ENCODE results near the gene KHNYN. TPM values are rescaled to one million over a fixed set of nuclear protein-coding genes. Genes with fewer than 3 reads are reported as not detected.

The KHNYN gene
- total and polyA plus RNA-seq, 2 of the 8 experiments (the other 6 are each of a cell fraction or from before 2014, with no cell fraction given) = 7.6 to 22.3 TPM

DNA sequence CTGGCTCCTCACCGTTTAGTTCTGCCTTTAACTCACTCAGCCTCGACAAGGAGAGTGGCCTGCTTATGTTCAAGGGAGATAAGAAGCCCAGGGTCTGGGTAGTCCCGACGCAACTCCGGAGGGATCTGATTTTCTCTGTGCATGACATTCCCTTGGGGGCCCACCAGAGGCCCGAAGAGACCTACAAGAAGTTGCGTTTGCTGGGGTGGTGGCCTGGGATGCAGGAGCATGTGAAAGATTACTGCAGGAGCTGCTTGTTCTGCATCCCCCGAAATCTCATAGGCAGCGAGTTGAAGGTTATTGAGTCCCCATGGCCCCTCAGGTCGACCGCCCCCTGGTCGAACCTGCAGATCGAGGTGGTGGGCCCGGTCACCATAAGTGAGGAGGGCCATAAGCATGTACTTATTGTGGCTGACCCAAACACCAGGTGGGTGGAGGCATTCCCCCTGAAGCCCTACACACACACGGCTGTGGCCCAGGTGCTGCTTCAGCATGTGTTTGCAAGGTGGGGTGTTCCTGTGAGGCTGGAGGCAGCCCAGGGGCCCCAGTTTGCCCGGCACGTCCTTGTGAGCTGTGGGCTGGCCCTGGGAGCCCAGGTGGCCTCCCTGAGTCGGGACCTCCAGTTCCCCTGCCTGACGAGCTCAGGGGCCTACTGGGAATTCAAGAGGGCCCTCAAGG, 13.4 kb upstream of the KHNYN start (continued):
- TF ChIP-seq EZH2 (IDR thresholded peaks at IDR 0.05; ENCODE audit: low read depth, low read length, severe bottlenecking) = no peak
- TF ChIP-seq, protein P1, sequence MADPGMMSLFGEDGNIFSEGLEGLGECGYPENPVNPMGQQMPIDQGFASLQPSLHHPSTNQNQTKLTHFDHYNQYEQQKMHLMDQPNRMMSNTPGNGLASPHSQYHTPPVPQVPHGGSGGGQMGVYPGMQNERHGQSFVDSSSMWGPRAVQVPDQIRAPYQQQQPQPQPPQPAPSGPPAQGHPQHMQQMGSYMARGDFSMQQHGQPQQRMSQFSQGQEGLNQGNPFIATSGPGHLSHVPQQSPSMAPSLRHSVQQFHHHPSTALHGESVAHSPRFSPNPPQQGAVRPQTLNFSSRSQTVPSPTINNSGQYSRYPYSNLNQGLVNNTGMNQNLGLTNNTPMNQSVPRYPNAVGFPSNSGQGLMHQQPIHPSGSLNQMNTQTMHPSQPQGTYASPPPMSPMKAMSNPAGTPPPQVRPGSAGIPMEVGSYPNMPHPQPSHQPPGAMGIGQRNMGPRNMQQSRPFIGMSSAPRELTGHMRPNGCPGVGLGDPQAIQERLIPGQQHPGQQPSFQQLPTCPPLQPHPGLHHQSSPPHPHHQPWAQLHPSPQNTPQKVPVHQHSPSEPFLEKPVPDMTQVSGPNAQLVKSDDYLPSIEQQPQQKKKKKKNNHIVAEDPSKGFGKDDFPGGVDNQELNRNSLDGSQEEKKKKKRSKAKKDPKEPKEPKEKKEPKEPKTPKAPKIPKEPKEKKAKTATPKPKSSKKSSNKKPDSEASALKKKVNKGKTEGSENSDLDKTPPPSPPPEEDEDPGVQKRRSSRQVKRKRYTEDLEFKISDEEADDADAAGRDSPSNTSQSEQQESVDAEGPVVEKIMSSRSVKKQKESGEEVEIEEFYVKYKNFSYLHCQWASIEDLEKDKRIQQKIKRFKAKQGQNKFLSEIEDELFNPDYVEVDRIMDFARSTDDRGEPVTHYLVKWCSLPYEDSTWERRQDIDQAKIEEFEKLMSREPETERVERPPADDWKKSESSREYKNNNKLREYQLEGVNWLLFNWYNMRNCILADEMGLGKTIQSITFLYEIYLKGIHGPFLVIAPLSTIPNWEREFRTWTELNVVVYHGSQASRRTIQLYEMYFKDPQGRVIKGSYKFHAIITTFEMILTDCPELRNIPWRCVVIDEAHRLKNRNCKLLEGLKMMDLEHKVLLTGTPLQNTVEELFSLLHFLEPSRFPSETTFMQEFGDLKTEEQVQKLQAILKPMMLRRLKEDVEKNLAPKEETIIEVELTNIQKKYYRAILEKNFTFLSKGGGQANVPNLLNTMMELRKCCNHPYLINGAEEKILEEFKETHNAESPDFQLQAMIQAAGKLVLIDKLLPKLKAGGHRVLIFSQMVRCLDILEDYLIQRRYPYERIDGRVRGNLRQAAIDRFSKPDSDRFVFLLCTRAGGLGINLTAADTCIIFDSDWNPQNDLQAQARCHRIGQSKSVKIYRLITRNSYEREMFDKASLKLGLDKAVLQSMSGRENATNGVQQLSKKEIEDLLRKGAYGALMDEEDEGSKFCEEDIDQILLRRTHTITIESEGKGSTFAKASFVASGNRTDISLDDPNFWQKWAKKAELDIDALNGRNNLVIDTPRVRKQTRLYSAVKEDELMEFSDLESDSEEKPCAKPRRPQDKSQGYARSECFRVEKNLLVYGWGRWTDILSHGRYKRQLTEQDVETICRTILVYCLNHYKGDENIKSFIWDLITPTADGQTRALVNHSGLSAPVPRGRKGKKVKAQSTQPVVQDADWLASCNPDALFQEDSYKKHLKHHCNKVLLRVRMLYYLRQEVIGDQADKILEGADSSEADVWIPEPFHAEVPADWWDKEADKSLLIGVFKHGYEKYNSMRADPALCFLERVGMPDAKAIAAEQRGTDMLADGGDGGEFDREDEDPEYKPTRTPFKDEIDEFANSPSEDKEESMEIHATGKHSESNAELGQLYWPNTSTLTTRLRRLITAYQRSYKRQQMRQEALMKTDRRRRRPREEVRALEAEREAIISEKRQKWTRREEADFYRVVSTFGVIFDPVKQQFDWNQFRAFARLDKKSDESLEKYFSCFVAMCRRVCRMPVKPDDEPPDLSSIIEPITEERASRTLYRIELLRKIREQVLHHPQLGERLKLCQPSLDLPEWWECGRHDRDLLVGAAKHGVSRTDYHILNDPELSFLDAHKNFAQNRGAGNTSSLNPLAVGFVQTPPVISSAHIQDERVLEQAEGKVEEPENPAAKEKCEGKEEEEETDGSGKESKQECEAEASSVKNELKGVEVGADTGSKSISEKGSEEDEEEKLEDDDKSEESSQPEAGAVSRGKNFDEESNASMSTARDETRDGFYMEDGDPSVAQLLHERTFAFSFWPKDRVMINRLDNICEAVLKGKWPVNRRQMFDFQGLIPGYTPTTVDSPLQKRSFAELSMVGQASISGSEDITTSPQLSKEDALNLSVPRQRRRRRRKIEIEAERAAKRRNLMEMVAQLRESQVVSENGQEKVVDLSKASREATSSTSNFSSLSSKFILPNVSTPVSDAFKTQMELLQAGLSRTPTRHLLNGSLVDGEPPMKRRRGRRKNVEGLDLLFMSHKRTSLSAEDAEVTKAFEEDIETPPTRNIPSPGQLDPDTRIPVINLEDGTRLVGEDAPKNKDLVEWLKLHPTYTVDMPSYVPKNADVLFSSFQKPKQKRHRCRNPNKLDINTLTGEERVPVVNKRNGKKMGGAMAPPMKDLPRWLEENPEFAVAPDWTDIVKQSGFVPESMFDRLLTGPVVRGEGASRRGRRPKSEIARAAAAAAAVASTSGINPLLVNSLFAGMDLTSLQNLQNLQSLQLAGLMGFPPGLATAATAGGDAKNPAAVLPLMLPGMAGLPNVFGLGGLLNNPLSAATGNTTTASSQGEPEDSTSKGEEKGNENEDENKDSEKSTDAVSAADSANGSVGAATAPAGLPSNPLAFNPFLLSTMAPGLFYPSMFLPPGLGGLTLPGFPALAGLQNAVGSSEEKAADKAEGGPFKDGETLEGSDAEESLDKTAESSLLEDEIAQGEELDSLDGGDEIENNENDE (IDR thresholded peaks at IDR 0.05; ENCODE audit: insufficient replicate concordance, low read length) = no peak
- no peak for TF ChIP-seq KDM4A (IDR thresholded peaks at IDR 0.05; ENCODE audit: low read depth, low read length, severe bottlenecking)
- no peak for TF ChIP-seq SAP30 (IDR thresholded peaks at IDR 0.05; ENCODE audit: insufficient read depth, insufficient replicate concordance, low read length)
